Liver (tissue), 9 donors: ENCODE data around the gene RXRG. TPM values are rescaled to one million over a fixed set of nuclear protein-coding genes. Genes with fewer than 3 reads are reported as not detected.

Experiments
- DNase-seq: peaks from one replicate; pipeline ENCODE4 v3.0.0-alpha.2; 2017; ENCODE audit warnings: low spot score
- H3K27ac ChIP-seq, 2 donors: one replicate each; pipeline ENCODE4 v1.7.0; 2013; ENCODE audit warnings: inconsistent platforms in 2 of 2, low read length in 2 of 2, control low read depth in 1 of 2, low read depth in 1 of 2, mild to moderate bottlenecking in 1 of 2
- H3K27me3 ChIP-seq, 4 donors: one replicate each; pipeline versions ENCODE4 v1.6.1 to v1.7.0; 2013; ENCODE audit warnings: low read length in 3 of 4, inconsistent platforms in 1 of 4, mild to moderate bottlenecking in 1 of 4, moderate library complexity in 1 of 4; ENCODE audit not compliant: control insufficient read depth in 4 of 4, insufficient read depth in 4 of 4
- H3K36me3 ChIP-seq, 4 donors: one replicate each; pipeline versions ENCODE4 v1.6.1 to v1.7.0; 2013; ENCODE audit warnings: low read length in 3 of 4, mild to moderate bottlenecking in 3 of 4, low read depth in 1 of 4, moderate library complexity in 1 of 4; ENCODE audit not compliant: control insufficient read depth in 4 of 4, insufficient read depth in 3 of 4
- H3K4me1 ChIP-seq, 4 donors: one replicate each; pipeline versions ENCODE4 v1.6.1 to v1.7.0; 2013; ENCODE audit warnings: low read length in 3 of 4, mild to moderate bottlenecking in 3 of 4, moderate library complexity in 1 of 4; ENCODE audit not compliant: control insufficient read depth in 4 of 4, insufficient read depth in 4 of 4
- H3K4me3 ChIP-seq, 3 donors: one replicate each; pipeline versions ENCODE4 v1.6.1 to v1.7.0; 2013; ENCODE audit warnings: low read length in 3 of 3, control low read depth in 1 of 3, low read depth in 1 of 3, mild to moderate bottlenecking in 1 of 3
- H3K9ac ChIP-seq, 2 donors: one replicate each; pipeline ENCODE4 v1.7.0; 2013; ENCODE audit warnings: low read length in 2 of 2, mild to moderate bottlenecking in 2 of 2, moderate library complexity in 2 of 2, control low read depth in 1 of 2, low read depth in 1 of 2
- H3K9me3 ChIP-seq, 4 donors: one replicate each; pipeline versions ENCODE4 v1.6.1 to v1.7.0; 2013; ENCODE audit warnings: low read length in 3 of 4; ENCODE audit not compliant: control insufficient read depth in 4 of 4
- CTCF ChIP-seq: fragments of 150-350 bp; IDR thresholded peaks from 2 replicates; pipeline ENCODE4 v1.5.1; 2017; ENCODE audit warnings: improper control_type of control experiment, low read depth, low read length; ENCODE audit not compliant: missing input control
- EGR1 ChIP-seq, 2 donors: IDR thresholded peaks; 2 replicates each; pipeline ENCODE4 v1.6.1; 2016 to 2018; ENCODE audit warnings: antibody characterized with exemption in 2 of 2, low read depth in 2 of 2
- FOXA1 ChIP-seq: IDR thresholded peaks from 2 replicates; pipeline ENCODE4 v1.6.1; 2016; ENCODE audit warnings: antibody characterized with exemption
- FOXA2 ChIP-seq: IDR thresholded peaks from 2 replicates; pipeline ENCODE4 v1.6.1; 2016; ENCODE audit warnings: antibody characterized with exemption
- GABPA ChIP-seq, 2 donors: IDR thresholded peaks in 1 of 2; conservative IDR thresholded peaks in 1 of 2; 2 replicates each; pipeline ENCODE4 v1.6.1; 2016; ENCODE audit warnings: antibody characterized with exemption in 2 of 2, mild to moderate bottlenecking in 1 of 2, moderate library complexity in 1 of 2
- HNF4A ChIP-seq, 2 donors: conservative IDR thresholded peaks; 2 replicates each; pipeline ENCODE4 v1.6.1; 2016; ENCODE audit warnings: antibody characterized with exemption in 2 of 2, mild to moderate bottlenecking in 2 of 2
- HNF4G ChIP-seq: IDR thresholded peaks from 2 replicates; pipeline ENCODE4 v1.6.1; 2016; ENCODE audit warnings: antibody characterized with exemption
- JUND ChIP-seq, 2 donors: IDR thresholded peaks; 2 replicates each; pipeline ENCODE4 v1.6.1; 2016; ENCODE audit warnings: antibody characterized with exemption in 2 of 2
- NR2F2 ChIP-seq: IDR thresholded peaks from 2 replicates; pipeline ENCODE4 v1.6.1; 2016; ENCODE audit warnings: antibody characterized with exemption
- RAD21 ChIP-seq, 2 donors: IDR thresholded peaks; 2 replicates each; pipeline ENCODE4 v1.6.1; 2016; ENCODE audit warnings: antibody characterized with exemption in 2 of 2, mild to moderate bottlenecking in 2 of 2
- REST ChIP-seq: IDR thresholded peaks from 2 replicates; pipeline ENCODE4 v1.6.1; 2016; ENCODE audit warnings: antibody characterized with exemption, mild to moderate bottlenecking
- RXRA ChIP-seq, 2 donors: IDR thresholded peaks; 2 replicates each; pipeline ENCODE4 v1.6.1; 2017 to 2018; ENCODE audit warnings: antibody characterized with exemption in 2 of 2, mild to moderate bottlenecking in 1 of 2
- TAF1 ChIP-seq: conservative IDR thresholded peaks from 2 replicates; pipeline ENCODE4 v1.6.1; 2016; ENCODE audit warnings: antibody characterized with exemption, mild to moderate bottlenecking
- YY1 ChIP-seq: IDR thresholded peaks from 2 replicates; pipeline ENCODE4 v1.6.1; 2016; ENCODE audit warnings: antibody characterized with exemption, mild to moderate bottlenecking
- WGBS: extraction: QIAGEN DNeasy Blood & Tissue Kit; methylation state at CpG from one replicate; pipeline ENCODE4 v1.1.7; 2013; 5-methylcytosine and 5-hydroxymethylcytosine counted together
- polyA plus RNA-seq, 2 donors: library from polyadenylated mRNA; stranded (reverse) in 1 of 2; unstranded in 1 of 2; fragments of 200-250 nt in 1 of 2; fragments of >200 nt in 1 of 2; fragmentation: Nextera tagmentation in 1 of 2; extraction: Ambion mirVana in 1 of 2; gene quantifications; one replicate each; pipeline versions ENCODE4 v1.2.1 to v1.2.3, GENCODE V29; 2013 to 2015
- total RNA-seq, 2 donors: library from RNA; depleted of rRNA; stranded (reverse); fragments of >200 nt; gene quantifications; one replicate each; pipeline ENCODE4 v1.2.3, GENCODE V29; 2014
- TF ChIP-seq, protein P1 (sequence below): IDR thresholded peaks from 2 replicates; pipeline ENCODE4 v1.6.1; 2016; ENCODE audit warnings: antibody characterized with exemption
- TF ChIP-seq, protein P2 (sequence below): IDR thresholded peaks from 2 replicates; pipeline ENCODE4 v1.6.1; 2016; ENCODE audit warnings: antibody characterized with exemption
- TF ChIP-seq, protein P3 (sequence below): IDR thresholded peaks from 2 replicates; pipeline ENCODE4 v1.6.1; 2016; ENCODE audit warnings: antibody characterized with exemption
- donor health status: healthy.
- donor health status: healthy.
- donor health status: healthy.
- donor health status: healthy.
- donor health status: healthy.

The RXRG gene
- total and polyA plus RNA-seq, 4 donors = 0.12 to 0.44 (median 0.42) TPM; not detected in 1

DNA sequence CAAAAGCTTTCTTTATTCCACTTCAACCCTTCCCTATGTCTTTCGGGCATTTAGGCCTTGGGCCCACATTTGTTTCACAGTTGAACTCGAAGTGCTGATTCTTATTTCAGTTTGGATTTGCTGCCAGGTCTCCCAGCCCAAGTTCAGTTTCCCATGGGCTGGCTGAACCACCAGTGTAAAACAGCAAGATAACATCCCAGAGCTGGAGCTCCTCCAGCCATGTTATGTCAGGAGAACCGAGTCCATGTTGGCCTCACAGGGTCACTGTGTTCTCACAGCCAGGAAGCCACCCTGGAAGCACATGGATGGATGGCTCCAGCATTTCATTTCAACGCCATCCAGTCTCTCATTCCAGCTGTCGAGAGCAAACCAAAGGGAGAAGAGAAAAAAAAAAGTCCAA lies 45.2 kb upstream of the RXRG start:
- no peak overlapping the region for H3K27ac ChIP-seq
- 81% methylated on average over 5 of the region's 5 CpGs for WGBS
- no peaks in the 10 kb centered on the region for H3K4me1 ChIP-seq
- no peaks in the 10 kb centered on the region for H3K9me3 ChIP-seq
- no peak overlapping the region for H3K9ac ChIP-seq
- DNase-seq = no peak
- no peaks in the 10 kb centered on the region for H3K36me3 ChIP-seq
- no peaks in the 10 kb centered on the region for H3K27me3 ChIP-seq
- TF ChIP-seq, protein P1, sequence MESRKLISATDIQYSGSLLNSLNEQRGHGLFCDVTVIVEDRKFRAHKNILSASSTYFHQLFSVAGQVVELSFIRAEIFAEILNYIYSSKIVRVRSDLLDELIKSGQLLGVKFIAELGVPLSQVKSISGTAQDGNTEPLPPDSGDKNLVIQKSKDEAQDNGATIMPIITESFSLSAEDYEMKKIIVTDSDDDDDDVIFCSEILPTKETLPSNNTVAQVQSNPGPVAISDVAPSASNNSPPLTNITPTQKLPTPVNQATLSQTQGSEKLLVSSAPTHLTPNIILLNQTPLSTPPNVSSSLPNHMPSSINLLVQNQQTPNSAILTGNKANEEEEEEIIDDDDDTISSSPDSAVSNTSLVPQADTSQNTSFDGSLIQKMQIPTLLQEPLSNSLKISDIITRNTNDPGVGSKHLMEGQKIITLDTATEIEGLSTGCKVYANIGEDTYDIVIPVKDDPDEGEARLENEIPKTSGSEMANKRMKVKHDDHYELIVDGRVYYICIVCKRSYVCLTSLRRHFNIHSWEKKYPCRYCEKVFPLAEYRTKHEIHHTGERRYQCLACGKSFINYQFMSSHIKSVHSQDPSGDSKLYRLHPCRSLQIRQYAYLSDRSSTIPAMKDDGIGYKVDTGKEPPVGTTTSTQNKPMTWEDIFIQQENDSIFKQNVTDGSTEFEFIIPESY = no peak
- no peak for TF ChIP-seq JUND (IDR thresholded peaks at IDR 0.05)
- TF ChIP-seq HNF4G = no peak
- peak; percentile 45 for TF ChIP-seq NR2F2
- H3K4me3 ChIP-seq = no peak overlapping the region

DNA sequence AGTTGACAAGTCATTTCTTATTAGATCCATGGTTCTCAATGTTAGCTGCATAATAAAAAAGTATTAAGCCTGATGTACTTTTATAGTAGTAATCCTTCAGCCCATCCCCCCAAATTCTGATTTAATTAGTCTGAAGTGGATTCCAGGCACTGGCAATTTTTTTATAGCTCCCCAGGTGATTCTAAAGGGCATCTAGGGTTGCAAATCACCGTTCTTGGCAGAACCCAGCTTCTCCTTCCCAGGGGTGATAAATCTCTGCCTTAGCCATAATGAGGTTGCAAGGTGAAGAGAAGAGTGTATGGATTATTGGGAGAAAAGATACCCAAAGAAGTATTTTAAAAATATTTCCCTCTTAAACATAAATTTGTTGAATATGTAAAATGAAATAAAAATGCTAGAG lies 43.0 kb upstream of the RXRG start:
- no peak overlapping the region for H3K4me3 ChIP-seq
- TF ChIP-seq NR2F2 (no peak), JUND (IDR thresholded peaks at IDR 0.05) (no peak), TAF1 (no peak), HNF4A (conservative IDR thresholded peaks at IDR 0.05) (no peak), CTCF (no peak), EGR1 (IDR thresholded peaks at IDR 0.05; ENCODE audit: low read depth in 2 of 2) (no peak), RXRA (IDR thresholded peaks at IDR 0.05) (no peak), REST (no peak), FOXA1 (no peak), RAD21 (IDR thresholded peaks at IDR 0.05) (no peak), HNF4G (no peak), GABPA (IDR thresholded peaks at IDR 0.05 in 1 of 2, conservative IDR thresholded peaks at IDR 0.05 in 1 of 2) (no peak), FOXA2 (no peak), YY1 (no peak)
- TF ChIP-seq, protein P1 = no peak
- TF ChIP-seq, protein P2, sequence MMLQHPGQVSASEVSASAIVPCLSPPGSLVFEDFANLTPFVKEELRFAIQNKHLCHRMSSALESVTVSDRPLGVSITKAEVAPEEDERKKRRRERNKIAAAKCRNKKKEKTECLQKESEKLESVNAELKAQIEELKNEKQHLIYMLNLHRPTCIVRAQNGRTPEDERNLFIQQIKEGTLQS = no peak
- TF ChIP-seq, protein P3, sequence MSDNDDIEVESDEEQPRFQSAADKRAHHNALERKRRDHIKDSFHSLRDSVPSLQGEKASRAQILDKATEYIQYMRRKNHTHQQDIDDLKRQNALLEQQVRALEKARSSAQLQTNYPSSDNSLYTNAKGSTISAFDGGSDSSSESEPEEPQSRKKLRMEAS = no peak
- H3K27ac ChIP-seq = no peak overlapping the region
- no peak for DNase-seq
- no peaks in the 10 kb centered on the region for H3K27me3 ChIP-seq
- no peaks in the 10 kb centered on the region for H3K36me3 ChIP-seq
- no peaks in the 10 kb centered on the region for H3K4me1 ChIP-seq
- no peaks in the 10 kb centered on the region for H3K9me3 ChIP-seq
- no peak overlapping the region for H3K9ac ChIP-seq
- WGBS = 57% methylated on average over 1 of the region's 1 CpG
